NCI-H2107 treated with DMSO at 0.1 percent for 48 hours (cell line): ENCODE measurements around the gene POLD2.

Source experiments
- DNase-seq: peaks from one replicate; lab custom pipeline; 2025; ENCODE audit not compliant: unreplicated experiment; lab: John Stamatoyannopoulos, UW

POLD2 gene

DNA sequence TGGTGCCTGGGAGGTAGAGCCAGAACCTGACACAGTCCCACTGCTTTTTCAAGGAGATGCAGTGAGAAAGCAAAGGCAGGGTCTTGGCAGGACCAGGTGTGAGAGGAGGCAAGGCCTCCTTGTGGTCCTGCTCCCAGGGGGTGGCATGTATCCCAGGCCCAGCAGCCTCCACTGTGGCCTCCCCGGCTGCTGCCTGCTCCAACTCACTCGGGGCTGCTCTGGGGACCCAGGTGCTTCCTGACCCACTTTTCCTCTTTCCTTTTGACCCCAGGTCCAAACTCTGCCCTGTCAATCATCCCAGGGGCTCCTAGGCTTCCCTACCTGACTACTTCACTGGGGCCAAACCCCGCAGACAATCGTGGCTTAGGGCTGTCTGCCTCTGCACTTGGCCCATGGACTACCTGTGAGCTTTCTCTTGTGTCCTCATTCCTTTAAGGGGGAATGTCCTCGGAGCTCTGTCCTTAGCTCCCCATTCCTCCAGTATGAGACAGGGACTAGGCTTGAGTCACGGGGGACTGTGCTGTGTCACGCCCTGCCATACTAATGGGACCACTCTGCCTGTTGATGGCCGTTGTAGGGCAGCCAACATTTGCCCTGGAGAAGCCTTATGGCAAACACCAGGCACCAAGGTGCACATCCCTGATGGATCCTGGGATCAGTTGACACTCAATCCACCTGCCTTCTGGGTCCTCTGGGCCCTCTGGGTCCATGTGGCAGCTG, 20.3 kb downstream of the POLD2 start:
- no peak for DNase-seq

DNA sequence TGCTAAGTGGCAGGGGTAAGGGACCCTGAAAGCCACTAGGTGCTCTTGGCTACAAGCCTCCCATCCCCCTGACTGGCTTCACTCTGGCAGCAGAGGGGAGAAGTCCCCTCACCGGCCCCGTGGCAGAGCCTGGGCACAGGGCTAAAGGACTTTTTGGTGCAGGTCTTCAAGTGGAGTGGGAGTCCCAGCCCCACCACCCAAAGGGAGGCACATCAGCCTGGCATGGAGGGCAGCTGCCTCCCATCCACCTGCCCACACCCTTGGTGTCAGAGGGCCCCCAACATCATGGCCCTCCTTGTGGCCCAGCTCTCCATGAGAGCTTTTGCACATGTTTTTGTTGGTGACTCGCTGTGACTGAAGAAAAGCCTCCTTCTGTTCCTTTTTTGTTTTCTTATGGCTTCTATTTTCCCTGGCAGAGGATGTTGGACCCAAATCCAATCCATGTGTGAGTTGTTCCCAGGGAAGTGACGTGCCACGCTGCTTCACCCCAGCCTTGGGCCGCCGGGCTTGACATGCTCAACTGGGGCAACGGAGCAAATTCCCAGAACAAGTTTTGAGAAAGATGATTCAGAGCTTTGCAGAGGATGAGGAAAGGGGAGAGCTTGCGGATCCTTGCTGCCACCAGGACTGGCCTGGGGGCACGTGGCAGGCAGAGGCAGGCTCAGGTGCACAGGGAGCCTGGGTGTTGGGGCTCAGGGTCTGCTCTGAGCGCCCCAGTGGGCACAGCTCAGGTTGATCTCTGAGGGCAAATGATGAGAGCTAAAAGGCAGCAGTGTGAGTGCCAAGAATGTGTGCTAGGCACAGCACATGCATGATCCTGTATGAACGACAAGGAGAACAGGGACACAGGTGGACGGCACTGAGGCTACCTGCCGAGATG, 21.1 kb downstream of the POLD2 start:
- no peak for DNase-seq

DNA sequence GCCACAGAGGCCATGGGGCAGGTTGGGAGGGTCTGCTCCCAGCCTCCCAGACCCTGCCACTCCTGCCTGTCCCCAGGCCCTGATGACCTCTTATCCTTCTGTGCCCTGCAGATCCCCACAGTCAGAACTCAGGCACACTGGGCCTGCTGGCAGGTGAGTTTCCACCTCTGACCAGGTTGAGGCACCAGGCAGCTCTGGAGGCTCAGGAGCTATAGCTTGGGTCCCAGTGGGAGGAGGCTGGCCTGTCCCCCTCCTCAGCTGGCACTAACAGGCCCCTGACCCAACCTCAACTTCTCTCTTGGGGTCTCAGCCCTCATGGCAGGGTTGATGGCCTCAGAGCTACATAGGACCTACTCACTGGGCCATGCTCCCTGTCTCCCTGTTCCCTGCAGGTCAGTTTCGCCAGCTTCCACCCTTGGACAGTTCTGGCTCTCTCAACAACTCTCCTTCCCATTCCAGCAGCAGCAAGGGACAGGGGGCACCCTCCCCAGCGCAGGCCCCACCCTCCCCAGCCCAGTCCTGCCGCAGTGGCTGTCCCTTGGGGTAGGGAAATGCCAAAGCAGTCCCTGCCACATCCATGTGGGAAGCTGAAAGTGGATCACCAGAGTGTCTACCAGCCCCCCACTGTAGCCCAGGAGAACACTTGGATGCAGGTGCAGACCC, 21.9 kb downstream of the POLD2 start:
- DNase-seq: no peak

DNA sequence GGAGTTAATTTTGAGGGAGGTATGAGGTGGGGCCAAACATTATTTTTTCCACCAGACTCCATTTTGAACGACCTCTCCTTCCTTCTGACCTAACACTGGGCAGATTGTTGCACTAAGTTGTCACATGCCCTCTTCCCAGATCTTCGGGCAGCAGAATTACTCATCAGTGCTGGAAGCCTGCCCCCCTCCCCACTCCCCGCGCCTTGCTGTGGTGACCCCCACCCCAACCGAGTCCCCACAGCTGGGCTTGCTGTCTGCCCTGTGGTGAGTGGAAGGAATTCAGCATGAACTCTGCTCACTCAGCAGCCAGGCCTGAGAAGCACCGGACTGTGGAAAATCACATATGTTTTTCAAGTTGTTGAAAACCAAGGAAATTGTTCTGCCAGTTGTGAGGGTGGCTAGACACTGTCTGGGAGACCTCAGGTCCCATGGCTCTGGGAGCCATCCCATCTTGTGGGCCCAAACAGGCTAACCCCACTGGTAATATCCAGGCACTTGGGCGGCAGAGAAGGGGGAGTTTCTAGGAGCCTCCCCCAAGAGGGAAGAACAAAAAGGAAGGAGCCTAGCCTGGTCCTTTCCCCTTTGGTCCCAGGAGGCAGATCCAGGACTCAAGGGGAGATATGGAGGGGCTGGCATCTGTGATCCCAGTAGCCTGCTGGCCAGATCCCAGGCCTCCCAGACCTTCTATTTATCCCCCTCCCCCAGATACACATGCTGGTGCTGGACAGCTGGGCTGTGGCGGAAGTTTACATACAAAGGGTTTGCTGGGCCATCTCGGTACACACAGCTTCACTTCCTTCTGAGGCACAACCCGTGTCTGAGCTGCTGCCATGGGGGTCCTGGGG, 22.7 kb downstream of the POLD2 start:
- DNase-seq: no peak

DNA sequence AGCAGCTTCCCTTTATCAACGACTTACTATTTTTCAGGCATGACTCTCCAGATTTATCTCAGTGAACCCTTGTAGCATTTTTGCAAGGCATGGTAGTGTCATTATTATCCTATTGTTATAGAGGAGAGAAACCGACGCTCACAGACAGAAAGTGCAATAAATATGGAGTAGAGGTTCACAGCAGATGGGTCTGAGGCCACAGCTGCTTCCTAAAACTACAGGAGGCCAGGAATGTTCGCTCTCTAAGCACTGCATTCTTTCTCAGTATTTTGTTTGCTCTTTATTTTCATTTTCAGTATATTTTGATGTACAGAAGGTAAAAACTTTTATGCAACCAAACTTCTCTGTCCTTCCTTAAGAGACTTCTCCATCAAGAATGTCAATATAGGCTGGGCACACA, 23.7 kb downstream of the POLD2 start:
- DNase-seq: no peak

DNA sequence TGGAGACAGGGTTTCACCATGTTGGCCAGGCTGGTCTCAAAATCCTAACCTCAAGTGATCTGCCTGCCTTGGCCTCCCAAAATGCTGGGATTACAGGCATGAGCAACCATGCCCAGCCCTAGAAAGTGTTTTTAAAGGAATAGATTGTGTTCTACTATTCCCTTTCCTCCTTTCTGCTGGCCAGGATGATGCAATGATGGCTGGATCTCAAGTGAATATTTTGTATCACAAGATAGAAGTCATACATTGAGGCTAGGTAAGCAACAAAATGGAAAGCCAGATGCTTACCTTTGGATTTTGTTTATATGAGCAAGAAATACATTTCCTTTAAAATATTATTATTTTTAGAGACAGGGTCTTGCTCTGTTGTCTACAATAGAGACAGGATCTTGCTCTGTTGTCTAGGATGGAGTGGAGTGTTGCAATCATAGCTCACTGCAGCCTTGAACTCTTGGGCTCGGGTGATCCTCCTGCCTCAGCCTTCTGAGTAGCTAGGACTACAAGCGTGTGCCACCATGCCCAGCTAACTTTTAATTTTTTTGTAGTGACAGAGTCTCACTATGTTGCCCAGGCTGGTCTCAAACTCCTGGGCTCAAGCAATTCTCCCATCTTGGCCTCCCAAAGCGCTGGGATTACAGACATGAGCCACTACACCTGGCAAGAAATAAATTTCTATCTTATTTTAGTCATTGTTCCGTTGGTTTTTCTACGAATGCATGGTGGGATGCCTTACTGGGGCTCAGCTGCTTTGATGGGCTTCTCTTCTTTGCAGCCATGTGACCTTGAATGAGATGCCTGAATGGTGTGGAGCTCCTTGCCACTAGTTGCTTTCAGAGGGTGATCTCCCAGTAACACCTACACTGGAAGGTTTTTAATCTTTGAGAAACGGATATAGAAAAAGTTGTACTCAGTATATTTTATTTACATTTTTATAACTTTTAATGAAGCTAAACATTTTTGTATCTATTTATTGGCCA, 25.0 kb downstream of the POLD2 start:
- no peak for DNase-seq

DNA sequence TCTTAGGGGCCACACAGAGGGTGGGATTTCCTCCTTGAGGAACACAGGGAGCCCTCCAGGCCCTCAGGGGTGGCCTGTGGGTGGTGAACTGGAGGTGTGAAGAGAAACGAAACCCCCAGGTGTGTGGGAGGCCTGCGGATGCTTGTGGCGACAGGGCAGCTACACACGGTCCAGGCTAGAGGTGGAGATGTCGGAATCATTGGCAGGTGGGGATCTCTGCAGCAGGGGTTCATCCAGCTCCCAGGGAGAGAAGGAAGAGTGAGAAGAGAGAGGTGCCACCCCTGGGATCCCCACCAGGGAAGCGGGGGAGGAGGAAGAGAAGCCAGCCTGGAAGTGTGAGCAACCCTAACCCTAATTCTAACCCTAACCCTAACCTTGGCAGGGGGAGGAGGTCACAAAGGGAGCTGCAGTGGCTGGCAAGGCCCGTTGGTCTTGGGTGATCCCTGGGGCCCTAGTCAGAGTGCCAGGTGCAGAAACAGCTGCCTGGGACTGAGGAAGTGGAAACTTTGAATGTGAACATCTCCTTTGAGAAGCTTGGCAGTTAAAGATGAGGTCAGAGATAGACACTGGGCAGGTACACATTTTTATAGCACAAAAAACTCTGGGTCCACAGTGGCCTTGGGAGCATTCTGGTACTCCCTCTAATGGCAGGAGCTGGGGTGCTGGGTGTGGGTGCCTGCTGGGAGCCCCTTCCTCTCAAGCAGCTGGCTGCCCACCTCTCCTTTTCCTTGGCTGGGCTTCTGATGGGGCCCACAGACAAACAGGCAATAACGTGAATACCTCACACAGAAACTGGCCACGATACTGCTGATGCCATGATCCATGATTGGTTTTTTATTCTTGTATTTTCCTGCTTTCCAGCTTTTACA, 26.1 kb downstream of the POLD2 start:
- no peak for DNase-seq

DNA sequence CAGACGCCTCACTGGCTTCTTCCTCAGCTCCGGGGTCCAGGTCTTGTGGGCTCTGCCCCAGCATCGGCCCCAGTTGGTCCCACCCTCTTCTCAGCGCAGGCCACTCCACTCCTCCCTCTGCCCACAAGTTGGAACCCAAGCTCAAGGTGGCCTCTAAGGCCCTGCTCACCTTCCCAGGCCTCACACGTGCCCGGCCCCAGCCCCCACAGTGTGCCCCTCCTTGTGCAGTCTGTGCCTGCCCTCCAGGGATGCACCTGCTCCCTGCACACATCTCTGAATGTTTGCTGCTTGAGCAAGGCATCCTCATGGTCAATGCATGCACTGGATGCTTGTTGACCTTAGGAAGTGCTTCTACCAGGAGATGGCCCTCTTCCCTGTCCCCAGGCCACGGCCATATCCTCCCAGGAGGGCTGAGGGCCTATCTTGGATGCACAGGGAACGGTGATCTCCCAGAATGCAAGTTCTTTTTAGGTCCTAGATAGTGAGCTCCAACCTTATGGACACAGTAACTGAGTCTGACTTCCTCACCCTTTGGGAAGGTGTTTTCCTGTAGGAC, 26.9 kb downstream of the POLD2 start:
- no peak for DNase-seq

DNA sequence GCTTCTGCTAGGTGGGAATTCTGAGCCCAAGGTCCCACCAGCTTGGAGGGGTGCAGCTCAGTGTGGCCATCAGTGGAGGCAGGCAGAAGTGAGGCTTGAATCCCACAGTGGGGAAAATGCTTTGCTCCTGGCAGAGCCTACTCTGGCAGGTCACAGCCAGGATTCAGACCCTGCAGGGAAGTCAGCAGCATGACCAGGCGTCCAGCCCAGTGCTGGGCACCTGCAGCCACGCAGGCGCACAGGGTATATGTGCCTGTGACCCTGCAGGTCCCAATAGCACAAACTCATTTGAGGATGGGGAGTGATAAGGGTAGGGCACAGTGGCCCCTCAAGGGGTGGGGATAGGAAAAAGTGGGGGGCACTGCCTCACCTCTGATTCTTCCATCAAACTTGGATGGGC, 27.6 kb downstream of the POLD2 start:
- no peak for DNase-seq

DNA sequence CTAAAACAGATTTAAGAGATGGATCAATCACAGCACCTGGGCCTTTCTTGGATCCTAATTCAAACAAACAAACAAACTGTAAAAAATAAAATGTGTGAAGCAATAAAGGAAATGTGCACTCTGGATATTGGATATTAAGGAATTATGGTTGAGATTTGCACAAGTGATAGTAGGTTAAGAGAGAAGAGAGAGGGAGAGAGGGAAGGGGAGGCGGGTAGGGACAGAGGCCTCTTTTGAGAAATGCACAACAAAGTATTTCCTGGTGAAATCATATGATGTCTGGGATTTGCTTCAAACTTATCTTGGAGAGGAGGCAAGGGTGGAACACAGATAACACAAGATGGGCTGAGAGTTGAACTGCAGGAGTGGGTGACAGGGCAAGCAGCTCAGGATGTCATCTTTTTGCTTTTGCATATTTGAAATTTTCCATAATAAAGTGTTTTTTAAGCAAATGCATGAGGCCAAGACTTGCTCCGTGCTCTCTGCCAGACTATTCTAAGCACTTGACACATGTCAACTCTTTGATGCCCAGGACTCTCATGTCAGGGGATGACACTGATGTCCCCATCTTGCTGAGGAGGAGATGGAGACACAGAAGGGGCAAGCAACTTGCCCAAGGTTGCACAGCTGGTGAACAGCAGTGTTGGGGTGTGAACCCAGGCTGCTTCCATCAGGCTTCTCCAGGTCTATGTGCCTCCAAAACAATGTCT, 28.3 kb downstream of the POLD2 start:
- no peak for DNase-seq

DNA sequence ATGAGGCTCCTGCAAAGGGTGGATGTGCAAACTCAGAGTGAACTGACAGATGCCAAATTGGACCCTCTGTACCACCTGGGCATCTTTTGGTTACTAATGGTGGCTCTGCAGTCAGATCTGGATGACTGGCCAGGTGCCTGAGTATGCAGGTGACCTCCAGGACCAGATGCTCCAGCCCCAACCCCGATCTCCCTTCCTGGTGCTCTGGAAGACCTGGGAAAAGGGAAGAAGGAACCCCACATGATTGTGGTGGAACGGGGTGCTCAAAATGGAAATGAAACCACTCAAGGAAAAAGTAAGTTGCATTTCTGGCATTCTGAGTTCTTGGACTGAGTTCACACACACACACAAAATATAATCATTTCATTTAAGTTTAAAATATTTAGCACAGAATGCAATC, 29.0 kb downstream of the POLD2 start:
- no peak for DNase-seq

DNA sequence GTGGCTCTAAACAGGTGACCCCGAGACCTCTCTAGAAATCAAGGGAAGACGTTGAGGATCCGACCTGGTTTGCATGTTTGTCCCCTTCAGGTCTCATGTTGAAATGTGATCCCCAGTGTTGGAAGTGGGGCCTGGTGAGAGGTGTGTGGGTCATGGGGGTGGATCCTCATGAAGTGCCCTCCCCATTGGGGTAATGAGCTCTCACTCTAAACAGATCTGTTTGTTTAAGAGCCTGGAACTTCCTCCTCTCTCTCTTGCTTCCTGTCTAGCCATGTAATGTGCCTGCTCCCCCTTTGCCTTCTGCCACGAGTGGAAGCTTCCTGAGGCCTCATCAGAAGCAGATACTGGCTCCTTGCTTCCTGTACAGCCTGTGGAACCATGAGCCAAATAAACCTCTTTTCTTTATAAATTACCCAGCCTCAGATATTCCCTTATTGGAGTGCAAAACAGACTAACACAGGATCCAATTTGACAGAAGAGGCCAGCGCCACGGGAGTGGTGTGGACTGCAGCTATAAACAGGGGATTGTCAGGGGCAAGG, 30.2 kb downstream of the POLD2 start:
- no peak for DNase-seq

DNA sequence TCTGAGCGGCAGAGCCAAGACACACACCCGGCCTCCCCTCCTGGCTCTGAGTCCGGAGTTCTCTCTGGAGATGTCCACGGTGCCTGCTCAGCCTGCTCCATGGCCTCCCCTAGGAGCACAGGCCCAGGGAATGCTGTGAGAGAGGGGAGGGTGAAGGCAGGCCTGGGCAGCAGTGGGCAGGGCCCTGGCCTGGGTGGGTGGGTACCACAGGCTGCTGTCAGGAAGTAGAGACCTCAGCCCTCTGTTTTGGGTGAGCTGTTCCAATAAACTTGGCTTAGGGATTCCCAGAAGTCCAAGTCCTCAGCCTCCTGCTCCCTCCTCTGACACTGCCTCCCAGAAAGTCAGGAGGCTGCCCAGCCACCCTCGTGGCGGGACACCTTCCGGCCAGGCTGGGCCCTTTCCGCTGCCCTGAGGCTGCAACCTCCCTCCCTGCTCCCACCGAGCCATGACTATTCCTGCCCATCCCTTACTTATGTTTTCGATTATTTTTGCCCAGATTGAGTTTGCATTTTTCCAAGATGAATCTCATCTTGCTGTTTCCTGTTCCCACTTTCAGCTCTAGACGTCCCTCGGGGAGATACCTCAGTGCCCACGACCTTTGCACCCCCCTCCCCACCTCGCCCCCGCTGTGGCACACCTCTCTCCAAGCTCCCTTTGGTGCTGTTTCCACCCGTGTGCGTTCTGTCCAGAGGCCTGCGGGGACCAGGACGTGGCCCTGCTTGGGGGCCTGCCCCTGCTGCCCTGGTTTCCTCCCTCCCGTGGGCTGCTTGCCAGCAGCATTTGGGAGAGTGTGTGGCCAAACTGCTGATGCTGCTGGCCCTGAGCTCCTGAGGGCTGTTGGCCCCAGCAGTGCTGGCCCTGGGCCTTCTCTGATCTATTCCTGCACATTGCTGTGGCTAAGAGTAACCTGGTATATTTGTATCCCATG, 35.2 kb downstream of the POLD2 start:
- no peak for DNase-seq

DNA sequence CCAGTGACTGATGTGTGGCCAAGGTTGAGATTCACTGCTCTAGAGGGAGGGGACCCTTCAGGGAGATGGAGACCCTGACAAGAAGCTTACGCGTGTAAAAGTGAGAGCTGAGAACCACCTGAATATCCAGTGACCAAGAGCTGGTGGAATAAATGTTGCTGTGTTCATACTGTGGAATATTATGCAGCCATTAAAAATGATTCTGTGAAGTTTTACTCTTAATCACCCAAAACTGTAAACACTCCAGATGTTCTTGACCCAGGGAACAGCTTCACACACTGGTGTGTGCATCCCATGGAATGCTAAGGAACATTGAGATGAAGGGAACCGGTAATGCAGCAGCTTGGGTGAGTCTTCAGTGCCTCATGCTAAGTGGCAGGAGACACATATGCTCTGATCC, 36.7 kb downstream of the POLD2 start:
- no peak for DNase-seq

DNA sequence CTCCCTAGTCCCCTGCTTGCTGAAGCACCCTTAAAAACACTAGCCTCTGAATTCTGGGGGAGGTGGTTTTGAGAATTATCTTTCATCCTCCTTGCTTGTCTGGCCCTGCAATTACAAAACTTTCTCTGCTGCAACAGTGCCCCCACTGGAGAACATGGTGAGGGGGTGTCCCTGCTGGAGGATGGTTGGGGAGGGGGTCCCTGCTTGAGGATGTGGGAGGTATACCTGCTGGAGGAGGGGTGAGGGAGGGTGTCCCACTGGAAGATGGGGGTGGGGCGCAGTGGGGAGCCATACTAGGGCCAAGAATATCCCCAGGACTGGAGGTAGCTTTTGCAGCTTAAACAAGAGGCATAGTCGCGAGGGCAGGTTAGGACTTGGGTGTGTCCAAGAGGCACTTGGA, 37.8 kb downstream of the POLD2 start:
- no peak for DNase-seq

DNA sequence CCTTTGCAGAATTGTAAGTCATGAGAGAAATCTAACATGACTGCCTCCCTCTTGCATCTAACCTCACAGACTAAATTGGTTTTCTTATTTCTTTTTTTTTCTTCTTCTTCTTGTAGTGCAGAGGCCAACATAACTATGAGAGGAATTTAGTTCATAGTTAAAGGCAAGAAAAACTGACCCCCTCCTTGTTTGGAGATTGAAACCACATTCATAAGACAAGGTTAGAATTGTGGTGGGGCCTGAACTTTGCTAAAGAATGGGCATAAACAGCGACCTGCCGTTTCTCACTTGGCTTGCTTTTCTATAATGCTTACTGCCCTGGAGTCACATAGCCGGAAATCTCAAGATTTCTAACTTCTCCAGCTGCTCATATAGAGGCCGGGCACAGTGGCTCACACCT, 38.6 kb downstream of the POLD2 start:
- no peak for DNase-seq

DNA sequence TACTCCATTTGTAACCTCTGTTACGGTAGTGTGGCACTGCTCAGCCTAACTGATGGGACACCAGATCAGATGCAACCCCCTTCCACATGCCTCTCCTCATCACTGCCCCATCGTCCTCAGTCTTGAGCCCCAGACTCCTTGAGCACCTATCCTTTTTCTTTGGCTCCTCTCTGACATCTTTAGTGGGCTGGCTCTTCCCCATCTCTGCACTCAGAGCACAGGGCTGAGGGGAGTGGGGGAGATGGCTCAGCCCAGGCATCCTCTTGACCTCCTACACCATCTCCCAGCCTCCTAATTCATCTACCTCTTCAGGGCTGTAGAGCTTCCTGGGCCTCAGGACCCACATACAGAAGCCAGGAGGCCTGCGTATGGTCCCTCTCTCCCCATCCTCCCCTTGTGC, 39.6 kb downstream of the POLD2 start:
- no peak for DNase-seq
